SU-DHL-6 (cell line): ENCODE results near the gene NPAS3.

Source experiments
- EZH2phosphoT487 ChIP-seq: fragments of 200-600 bp; sonication (generic), shearing (Covaris generic); conservative IDR thresholded peaks from 2 replicates; pipeline ENCODE4 v1.6.1; 2018; ENCODE audit warnings: mild to moderate bottlenecking, antibody characterized with exemption, low read length, moderate library complexity, mixed read lengths
- TF ChIP-seq, protein P1 (sequence below): fragments of 200-600 bp; sonication (generic); IDR thresholded peaks from one replicate; pipeline ENCODE4 v1.5.1; 2017; ENCODE audit warnings: antibody characterized with exemption, mild to moderate bottlenecking, low read length, moderate library complexity; ENCODE audit not compliant: insufficient read depth, poor library complexity, severe bottlenecking

- TF ChIP-seq, protein P1, sequence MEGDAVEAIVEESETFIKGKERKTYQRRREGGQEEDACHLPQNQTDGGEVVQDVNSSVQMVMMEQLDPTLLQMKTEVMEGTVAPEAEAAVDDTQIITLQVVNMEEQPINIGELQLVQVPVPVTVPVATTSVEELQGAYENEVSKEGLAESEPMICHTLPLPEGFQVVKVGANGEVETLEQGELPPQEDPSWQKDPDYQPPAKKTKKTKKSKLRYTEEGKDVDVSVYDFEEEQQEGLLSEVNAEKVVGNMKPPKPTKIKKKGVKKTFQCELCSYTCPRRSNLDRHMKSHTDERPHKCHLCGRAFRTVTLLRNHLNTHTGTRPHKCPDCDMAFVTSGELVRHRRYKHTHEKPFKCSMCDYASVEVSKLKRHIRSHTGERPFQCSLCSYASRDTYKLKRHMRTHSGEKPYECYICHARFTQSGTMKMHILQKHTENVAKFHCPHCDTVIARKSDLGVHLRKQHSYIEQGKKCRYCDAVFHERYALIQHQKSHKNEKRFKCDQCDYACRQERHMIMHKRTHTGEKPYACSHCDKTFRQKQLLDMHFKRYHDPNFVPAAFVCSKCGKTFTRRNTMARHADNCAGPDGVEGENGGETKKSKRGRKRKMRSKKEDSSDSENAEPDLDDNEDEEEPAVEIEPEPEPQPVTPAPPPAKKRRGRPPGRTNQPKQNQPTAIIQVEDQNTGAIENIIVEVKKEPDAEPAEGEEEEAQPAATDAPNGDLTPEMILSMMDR: no peak
- no peak for TF ChIP-seq EZH2phosphoT487
Measured at GRCh38 chr14:33643426-33644181, 704.9 kb downstream of the NPAS3 start.
